Chondrocyte (in vitro differentiated cells): Measurements from ENCODE around the gene VCAN. TPM values are rescaled to one million over a fixed set of nuclear protein-coding genes. Genes with fewer than 3 reads are reported as not detected.

Source experiments
- DNase-seq: peaks from one replicate; pipeline ENCODE4 v3.0.0; 2021; ENCODE audit warnings: mixed read lengths, low spot score
- H3K27ac Mint-ChIP-seq: one replicate; pipeline ENCODE4 v1.8.0; 2021; ENCODE audit warnings: mild to moderate bottlenecking, moderate library complexity, mixed read lengths; ENCODE audit not compliant: unreplicated experiment
- H3K27me3 Mint-ChIP-seq: 2 replicates; pipeline ENCODE4 v1.8.0; 2021; ENCODE audit warnings: low read depth, mixed read lengths
- H3K36me3 Mint-ChIP-seq: 2 replicates; pipeline ENCODE4 v1.8.0; 2021; ENCODE audit warnings: low read depth, mixed read lengths
- H3K4me1 Mint-ChIP-seq: 2 replicates; pipeline ENCODE4 v1.8.0; 2021; ENCODE audit warnings: low read depth, mild to moderate bottlenecking, mixed read lengths
- H3K4me3 Mint-ChIP-seq: one replicate; pipeline ENCODE4 v1.8.0; 2021; ENCODE audit warnings: mild to moderate bottlenecking, moderate library complexity, mixed read lengths; ENCODE audit not compliant: unreplicated experiment
- H3K9me3 Mint-ChIP-seq: 2 replicates; pipeline ENCODE4 v1.8.0; 2021; ENCODE audit warnings: low read depth, mixed read lengths
- total RNA-seq: library from RNA; stranded (reverse); gene quantifications from 3 replicates; pipeline ENCODE4 v1.2.1, GENCODE V29; 2021
- TF ChIP-seq, protein P1 (sequence below): fragments of 200-600 bp; sonication (generic); IDR thresholded peaks from 2 replicates; pipeline ENCODE4 v1.5.0; 2021; ENCODE audit warnings: antibody characterized with exemption, mild to moderate bottlenecking, moderate library complexity

VCAN gene
- total RNA-seq, 1 donor from 2014 or later: 710 TPM

DNA sequence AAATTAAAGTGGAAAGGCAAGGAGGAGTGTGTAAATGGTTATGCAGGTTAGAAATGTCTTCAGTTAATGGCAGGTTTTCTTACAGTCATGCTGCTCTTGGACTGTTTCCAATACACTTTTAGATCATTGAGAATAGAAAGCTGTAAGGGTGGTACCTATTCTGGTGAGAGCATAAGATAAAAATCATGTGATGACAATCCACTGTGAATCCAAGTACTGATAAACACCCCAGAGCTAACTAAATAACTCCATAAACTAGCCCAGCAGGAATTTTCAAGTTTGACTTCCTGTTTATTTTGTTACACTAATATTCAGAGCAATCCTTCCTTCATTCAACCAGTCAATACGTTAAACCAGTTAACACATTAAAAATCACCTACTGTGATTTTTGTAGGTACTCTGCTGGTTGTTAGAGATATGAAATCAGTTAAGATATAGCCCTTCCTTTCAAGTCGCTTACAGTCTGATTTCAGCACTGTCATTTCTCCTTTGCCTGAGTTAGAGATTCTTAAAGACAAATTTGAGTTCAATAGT is 22.6 kb downstream of the VCAN start:
- no peak for DNase-seq
- TF ChIP-seq, protein P1, sequence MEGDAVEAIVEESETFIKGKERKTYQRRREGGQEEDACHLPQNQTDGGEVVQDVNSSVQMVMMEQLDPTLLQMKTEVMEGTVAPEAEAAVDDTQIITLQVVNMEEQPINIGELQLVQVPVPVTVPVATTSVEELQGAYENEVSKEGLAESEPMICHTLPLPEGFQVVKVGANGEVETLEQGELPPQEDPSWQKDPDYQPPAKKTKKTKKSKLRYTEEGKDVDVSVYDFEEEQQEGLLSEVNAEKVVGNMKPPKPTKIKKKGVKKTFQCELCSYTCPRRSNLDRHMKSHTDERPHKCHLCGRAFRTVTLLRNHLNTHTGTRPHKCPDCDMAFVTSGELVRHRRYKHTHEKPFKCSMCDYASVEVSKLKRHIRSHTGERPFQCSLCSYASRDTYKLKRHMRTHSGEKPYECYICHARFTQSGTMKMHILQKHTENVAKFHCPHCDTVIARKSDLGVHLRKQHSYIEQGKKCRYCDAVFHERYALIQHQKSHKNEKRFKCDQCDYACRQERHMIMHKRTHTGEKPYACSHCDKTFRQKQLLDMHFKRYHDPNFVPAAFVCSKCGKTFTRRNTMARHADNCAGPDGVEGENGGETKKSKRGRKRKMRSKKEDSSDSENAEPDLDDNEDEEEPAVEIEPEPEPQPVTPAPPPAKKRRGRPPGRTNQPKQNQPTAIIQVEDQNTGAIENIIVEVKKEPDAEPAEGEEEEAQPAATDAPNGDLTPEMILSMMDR: no peak
- peak overlapping the region; percentile 4 for H3K27ac Mint-ChIP-seq
- H3K4me1 Mint-ChIP-seq: peaks cover 22% of the 10 kb centered on the region
- no peaks in the 10 kb centered on the region for H3K27me3 Mint-ChIP-seq
- H3K36me3 Mint-ChIP-seq: peaks cover 61% of the 10 kb centered on the region
- H3K4me3 Mint-ChIP-seq: no peak overlapping the region
- no peaks in the 10 kb centered on the region for H3K9me3 Mint-ChIP-seq

GRCh38 chr5:83494666-83495065 is 23.1 kb downstream of the VCAN start:
- Mint-ChIP-seq H3K36me3 (peaks cover 58% of the 10 kb centered on the region), H3K27ac (peak overlapping the region; percentile 4), H3K27me3 (no peaks in the 10 kb centered on the region), H3K4me1 (peaks cover 19% of the 10 kb centered on the region), H3K4me3 (no peak overlapping the region), H3K9me3 (no peaks in the 10 kb centered on the region)
- TF ChIP-seq, protein P1: no peak
- DNase-seq: no peak

DNA sequence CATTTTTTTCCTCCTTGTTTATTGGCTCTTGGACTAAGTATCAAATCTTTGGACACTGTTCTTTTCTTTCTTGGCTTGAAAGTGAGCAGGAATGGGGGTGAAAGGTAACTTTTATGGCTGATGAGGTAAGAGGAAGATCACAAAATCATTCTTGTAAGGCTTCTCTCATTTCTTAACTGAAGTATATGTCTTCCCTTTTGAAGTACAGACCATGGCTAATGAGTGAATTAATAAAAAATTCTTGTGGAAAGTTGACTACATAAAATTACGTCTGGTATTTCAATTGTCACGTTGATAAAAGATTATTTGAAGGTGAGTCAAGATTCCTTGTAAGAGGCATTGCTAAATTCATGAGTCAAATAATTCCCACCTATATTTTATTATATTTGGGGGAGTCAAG is 25.1 kb downstream of the VCAN start:
- TF ChIP-seq, protein P1: no peak
- Mint-ChIP-seq H3K4me1 (peaks cover 14% of the 10 kb centered on the region), H3K9me3 (no peaks in the 10 kb centered on the region), H3K27ac (peak overlapping the region; percentile 1), H3K36me3 (peaks cover 55% of the 10 kb centered on the region), H3K27me3 (no peaks in the 10 kb centered on the region), H3K4me3 (no peak overlapping the region)
- no peak for DNase-seq

DNA sequence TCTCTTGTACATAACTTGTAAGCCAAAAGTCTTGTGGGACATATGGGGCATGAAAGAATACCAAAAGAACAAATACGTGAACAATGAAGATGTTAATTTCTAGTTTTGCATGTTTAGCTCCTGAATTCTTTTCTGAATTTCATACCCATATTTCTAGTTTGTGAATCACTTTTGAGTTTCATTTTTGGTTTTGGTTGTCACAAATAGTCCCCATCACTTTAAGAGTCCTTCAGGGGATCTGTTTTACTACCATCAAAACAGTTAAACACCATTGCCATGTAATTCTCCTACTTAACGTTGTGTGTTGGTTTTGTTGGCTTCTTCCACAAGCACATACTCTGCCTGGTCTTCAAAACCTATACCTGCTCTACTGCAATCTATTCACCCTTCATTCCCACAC is 27.0 kb downstream of the VCAN start:
- no peaks in the 10 kb centered on the region for H3K9me3 Mint-ChIP-seq
- no peaks in the 10 kb centered on the region for H3K27me3 Mint-ChIP-seq
- peaks cover 23% of the 10 kb centered on the region for H3K4me1 Mint-ChIP-seq
- H3K27ac Mint-ChIP-seq: peak overlapping the region; percentile 6
- no peak for DNase-seq
- TF ChIP-seq, protein P1: no peak
- H3K4me3 Mint-ChIP-seq: no peak overlapping the region
- H3K36me3 Mint-ChIP-seq: peaks cover 45% of the 10 kb centered on the region

DNA sequence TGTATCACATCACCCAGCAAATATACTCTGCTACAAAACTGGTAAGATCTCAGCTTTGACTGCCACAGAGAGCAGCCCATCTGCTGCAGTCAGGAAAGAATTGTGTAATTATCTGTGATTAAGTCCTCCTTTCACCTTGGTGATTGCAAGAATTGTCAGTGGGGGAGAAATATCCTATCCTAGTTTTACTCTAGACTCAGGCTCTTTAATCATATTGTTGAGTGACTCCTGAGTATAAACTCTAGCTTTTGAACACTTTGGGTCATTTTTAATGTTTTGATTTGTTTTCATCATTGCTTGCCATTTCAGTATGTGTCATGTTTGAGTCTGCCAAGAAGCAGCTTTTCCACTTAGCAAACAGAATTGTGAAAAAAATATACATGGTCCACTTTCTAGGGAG is 32.1 kb downstream of the VCAN start:
- Mint-ChIP-seq H3K36me3 (peaks cover 35% of the 10 kb centered on the region), H3K27me3 (no peaks in the 10 kb centered on the region), H3K27ac (peak overlapping the region; percentile 32), H3K9me3 (no peaks in the 10 kb centered on the region), H3K4me1 (peaks cover 34% of the 10 kb centered on the region), H3K4me3 (no peak overlapping the region)
- DNase-seq: no peak
- TF ChIP-seq, protein P1: no peak
